Measurements from ENCODE around the gene NDUFS5. TPM values are rescaled to one million over a fixed set of nuclear protein-coding genes. Genes with fewer than 3 reads are reported as not detected.
A peak's percentile ranks its signal among the peaks of the same experiment; 100 is the strongest.

NDUFS5 gene
- total RNA-seq, 1 donor from 2014 or later: 194 TPM

DNA sequence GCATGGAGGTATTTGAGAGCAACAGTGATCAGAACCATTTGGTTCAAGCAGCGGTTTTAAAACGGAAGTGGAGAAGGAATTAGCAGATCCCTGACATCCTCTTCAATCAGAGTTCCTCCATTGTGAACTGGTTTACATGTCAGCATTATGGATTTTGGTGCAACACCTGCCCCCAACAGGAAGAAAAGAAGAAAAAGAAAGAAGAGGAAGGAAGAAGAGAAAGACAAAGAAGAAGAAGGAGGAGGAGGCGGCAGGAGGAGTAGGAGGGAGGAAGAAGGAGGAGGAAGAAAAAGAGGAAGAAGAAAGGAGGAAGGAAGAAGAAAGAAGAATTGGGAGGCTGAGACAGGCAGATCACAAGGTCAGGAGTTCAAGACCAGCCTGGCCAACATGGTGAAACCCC lies 17.4 kb downstream of the NDUFS5 start:
- Histone ChIP-seq H3K27me3 (no peaks in the 10 kb centered on the region), H3K27ac (no peak overlapping the region), H3K9me3 (no peaks in the 10 kb centered on the region), H3K4me3 (no peak overlapping the region), H3K4me1 (no peaks in the 10 kb centered on the region), H3K36me3 (peaks cover 11 to 27% of the 10 kb centered on the region in 2 donors)
- TF ChIP-seq, protein P1, sequence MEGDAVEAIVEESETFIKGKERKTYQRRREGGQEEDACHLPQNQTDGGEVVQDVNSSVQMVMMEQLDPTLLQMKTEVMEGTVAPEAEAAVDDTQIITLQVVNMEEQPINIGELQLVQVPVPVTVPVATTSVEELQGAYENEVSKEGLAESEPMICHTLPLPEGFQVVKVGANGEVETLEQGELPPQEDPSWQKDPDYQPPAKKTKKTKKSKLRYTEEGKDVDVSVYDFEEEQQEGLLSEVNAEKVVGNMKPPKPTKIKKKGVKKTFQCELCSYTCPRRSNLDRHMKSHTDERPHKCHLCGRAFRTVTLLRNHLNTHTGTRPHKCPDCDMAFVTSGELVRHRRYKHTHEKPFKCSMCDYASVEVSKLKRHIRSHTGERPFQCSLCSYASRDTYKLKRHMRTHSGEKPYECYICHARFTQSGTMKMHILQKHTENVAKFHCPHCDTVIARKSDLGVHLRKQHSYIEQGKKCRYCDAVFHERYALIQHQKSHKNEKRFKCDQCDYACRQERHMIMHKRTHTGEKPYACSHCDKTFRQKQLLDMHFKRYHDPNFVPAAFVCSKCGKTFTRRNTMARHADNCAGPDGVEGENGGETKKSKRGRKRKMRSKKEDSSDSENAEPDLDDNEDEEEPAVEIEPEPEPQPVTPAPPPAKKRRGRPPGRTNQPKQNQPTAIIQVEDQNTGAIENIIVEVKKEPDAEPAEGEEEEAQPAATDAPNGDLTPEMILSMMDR (IDR thresholded peaks at IDR 0.05): no peak
- DNase-seq (ENCODE audit: low spot score in 2 of 2): no peak
- intact Hi-C loops (cut with DNase I): no loop called here

DNA sequence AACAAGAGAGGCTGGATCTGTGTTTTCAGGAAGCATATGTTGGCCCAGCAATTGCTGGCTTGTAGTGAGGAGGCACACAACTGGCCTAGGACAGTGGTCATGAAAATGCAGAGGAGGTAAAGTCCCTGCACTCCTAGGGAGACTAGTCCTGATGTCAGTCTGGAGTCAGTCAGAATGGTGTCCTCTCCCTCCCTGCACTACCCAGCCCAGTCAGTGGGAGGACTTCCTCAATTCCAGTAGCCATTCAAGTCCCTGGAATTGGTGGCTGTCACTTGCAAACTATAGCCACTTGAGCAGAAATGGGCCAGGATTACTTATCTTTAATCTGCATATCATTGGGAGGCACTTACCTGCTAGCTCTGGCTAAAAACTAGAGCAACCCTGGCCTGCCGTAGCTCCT lies 18.6 kb downstream of the NDUFS5 start:
- intact Hi-C loops (cut with DNase I): no loop called here
- no peak for DNase-seq (ENCODE audit: low spot score in 2 of 2)
- no peaks in the 10 kb centered on the region for H3K27me3 ChIP-seq
- H3K36me3 ChIP-seq: peaks cover 11 to 26% of the 10 kb centered on the region in 2 donors
- H3K4me1 ChIP-seq: no peaks in the 10 kb centered on the region
- H3K27ac ChIP-seq: no peak overlapping the region
- TF ChIP-seq, protein P1 (IDR thresholded peaks at IDR 0.05): no peak
- no peaks in the 10 kb centered on the region for H3K9me3 ChIP-seq
- no peak overlapping the region for H3K4me3 ChIP-seq

DNA sequence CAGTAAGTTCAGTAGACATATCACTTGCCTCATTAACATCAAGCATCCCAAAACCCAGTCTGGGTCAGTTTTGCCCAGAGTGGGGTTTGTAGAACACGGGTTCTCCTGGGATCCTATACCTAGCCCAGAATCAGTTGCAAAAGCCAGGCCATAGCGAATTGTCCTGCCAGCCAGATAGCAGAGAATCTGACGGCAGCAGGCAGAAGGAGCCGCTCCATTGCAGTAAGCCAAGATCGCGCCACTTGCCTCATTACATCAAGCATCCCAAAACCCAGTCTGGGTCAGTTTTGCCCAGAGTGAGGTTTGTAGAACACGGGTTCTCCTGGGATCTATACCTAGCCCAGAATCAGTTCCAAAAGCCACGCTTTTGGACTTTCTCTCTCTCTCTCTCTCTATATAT lies 19.1 kb downstream of the NDUFS5 start:
- Histone ChIP-seq H3K9me3 (no peaks in the 10 kb centered on the region), H3K36me3 (peaks cover 11 to 24% of the 10 kb centered on the region in 2 donors), H3K27ac (no peak overlapping the region), H3K4me1 (no peaks in the 10 kb centered on the region), H3K4me3 (no peak overlapping the region), H3K27me3 (no peaks in the 10 kb centered on the region)
- intact Hi-C loops (cut with DNase I): no loop called here
- DNase-seq (ENCODE audit: low spot score in 2 of 2): no peak
- TF ChIP-seq, protein P1 (IDR thresholded peaks at IDR 0.05): no peak

DNA sequence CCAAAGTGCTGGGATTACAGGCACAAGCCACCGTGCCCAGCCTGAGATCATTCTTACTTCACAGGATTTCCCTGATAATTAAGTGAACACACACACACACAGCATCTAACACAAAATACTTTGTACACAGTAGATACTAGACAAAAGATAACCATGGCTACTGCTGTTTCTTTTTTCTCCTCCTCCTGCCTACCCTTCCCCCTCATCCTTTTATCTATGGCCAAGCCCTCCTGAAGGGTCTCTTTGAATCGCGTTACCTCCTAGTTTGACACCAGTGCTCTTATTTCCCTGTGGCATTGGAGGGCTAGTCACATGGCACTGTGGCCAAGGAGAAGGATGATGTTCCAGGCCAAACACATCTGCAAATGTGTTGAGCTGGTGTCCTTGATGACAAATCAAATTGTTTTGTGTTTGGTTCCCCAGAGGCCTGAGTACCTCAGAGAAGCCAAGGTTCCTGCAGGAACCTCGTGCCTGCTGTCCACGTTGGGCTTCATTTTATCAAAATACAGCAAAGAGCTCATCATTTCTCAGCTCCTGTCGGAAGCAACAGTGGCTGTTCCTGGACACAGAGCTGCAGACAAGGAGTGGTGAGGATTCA lies 20.6 kb downstream of the NDUFS5 start:
- Histone ChIP-seq H3K4me3 (no peak overlapping the region), H3K27me3 (no peaks in the 10 kb centered on the region), H3K27ac (peak overlapping the region; percentile 75 to 80), H3K36me3 (peaks cover 2 to 11% of the 10 kb centered on the region in 2 donors), H3K9me3 (no peaks in the 10 kb centered on the region), H3K4me1 (no peaks in the 10 kb centered on the region)
- intact Hi-C loops (cut with DNase I): no loop called here
- DNase-seq (ENCODE audit: low spot score in 2 of 2): no peak
- TF ChIP-seq, protein P1 (IDR thresholded peaks at IDR 0.05): no peak

DNA sequence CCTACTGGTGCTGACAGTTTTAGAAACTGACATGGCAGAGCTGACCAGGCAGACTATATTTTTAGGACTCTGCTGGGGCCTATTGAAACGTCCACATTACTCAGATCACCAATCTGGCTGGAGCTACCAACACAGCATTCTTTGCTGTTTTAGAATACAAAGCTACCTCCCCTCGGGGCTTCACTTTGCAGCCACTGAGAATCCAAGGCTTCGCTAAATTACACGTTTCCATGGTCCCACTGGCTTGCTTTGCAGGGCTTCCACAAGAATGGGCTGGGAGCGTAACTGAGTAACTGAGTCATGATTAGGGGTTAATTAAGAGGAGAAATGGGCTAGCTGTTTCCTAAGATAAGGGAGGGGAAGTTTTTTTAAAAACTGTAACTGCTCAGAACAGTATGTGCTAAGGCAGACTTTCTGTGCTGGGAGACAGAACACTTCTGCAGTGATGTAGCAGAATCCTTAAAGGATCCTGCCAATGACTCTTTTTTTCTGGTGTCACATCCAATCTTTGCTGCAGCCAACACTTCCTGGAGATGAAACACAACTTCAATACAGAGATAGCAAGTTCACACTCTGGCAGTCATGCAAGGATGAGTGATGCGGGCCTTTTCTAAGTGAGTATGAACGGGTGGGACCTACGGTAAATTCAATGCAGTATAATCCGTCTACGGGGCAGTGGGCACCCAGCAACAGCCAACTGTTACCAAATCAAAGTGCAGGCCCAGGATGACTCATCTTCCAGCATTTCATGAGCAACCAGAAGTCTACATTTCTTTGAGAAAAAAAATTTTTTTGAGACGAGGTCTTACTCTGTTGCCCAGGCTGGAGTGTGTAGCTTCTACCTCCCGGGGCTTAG lies 21.5 kb downstream of the NDUFS5 start:
- peak in 1 of 2 donors; percentile 83 for DNase-seq (ENCODE audit: low spot score in 2 of 2)
- no peaks in the 10 kb centered on the region for H3K27me3 ChIP-seq
- peak overlapping the region; percentile 75 to 80 for H3K27ac ChIP-seq
- no peaks in the 10 kb centered on the region for H3K4me1 ChIP-seq
- TF ChIP-seq, protein P1 (IDR thresholded peaks at IDR 0.05): no peak
- no peaks in the 10 kb centered on the region for H3K9me3 ChIP-seq
- H3K36me3 ChIP-seq: peaks cover 1 to 3% of the 10 kb centered on the region in 2 donors
- intact Hi-C loops (cut with DNase I): no loop called here
- no peak overlapping the region for H3K4me3 ChIP-seq

All from ascending aorta (tissue), 2 donors.